Measurements from ENCODE around the gene TSPEAR. TPM values are rescaled to one million over a fixed set of nuclear protein-coding genes. Genes with fewer than 3 reads are reported as not detected.

Gene TSPEAR
- total and polyA plus RNA-seq, 9 of the 15 experiments (the other 6 are each of a cell fraction or from before 2014, with no cell fraction given): not detected

GRCh38 chr21:44583800-44584147 lies 127.6 kb downstream of the TSPEAR start (continued):
- TF ChIP-seq DNMT1 (IDR thresholded peaks at IDR 0.05) (no peak), MCM5 (IDR thresholded peaks at IDR 0.05; ENCODE audit: low read depth) (no peak), ATF1 (CRISPR knock-in tag; IDR thresholded peaks at IDR 0.05) (no peak), ATF1 (tag; IDR thresholded peaks at IDR 0.05) (0 out of 2 replicates have a peak, but pooled peaks have one; percentile 34), NONO (IDR thresholded peaks at IDR 0.05; ENCODE audit: low read depth in 2 of 2, low read length in 1 of 2) (no peak), KLF1 (tag; IDR thresholded peaks at IDR 0.05) (no peak), EP400 (IDR thresholded peaks at IDR 0.05) (no peak), SREBF2 (CRISPR knock-in tag; IDR thresholded peaks at IDR 0.05) (no peak), IRF9 (tag; IDR thresholded peaks at IDR 0.05) (no peak), GTF3C2 (IDR thresholded peaks at IDR 0.05; ENCODE audit: borderline replicate concordance, extremely low read depth, insufficient read length) (no peak), ZNF639 (CRISPR knock-in tag; conservative IDR thresholded peaks at IDR 0.05 in 1 of 2, IDR thresholded peaks at IDR 0.05 in 1 of 2) (no peak), DPF2 (IDR thresholded peaks at IDR 0.05) (no peak), ZNF184 (CRISPR knock-in tag; IDR thresholded peaks at IDR 0.05) (no peak), ZBTB11 (CRISPR knock-in tag; IDR thresholded peaks at IDR 0.05) (peak in 2 of 3 experiments; percentile 32 to 95; a peak in 3 of 6 replicates), KLF16 (IDR thresholded peaks at IDR 0.05) (no peak), DIDO1 (tag; IDR thresholded peaks at IDR 0.05; ENCODE audit: low read depth) (no peak), ZBTB5 (IDR thresholded peaks at IDR 0.05) (no peak), POLR2AphosphoS5 (IDR thresholded peaks at IDR 0.05; ENCODE audit: control insufficient read depth, insufficient read depth, low read depth, low read length) (no peak)
